TTC549 (cell line): ENCODE results near the gene ARHGAP11A.

Experiments
- FAIRE-seq: peaks from 2 replicates; lab custom pipeline; 2012; peaks lifted over from hg19 to GRCh38; lab: Jason Lieb, UNC

ARHGAP11A gene

DNA sequence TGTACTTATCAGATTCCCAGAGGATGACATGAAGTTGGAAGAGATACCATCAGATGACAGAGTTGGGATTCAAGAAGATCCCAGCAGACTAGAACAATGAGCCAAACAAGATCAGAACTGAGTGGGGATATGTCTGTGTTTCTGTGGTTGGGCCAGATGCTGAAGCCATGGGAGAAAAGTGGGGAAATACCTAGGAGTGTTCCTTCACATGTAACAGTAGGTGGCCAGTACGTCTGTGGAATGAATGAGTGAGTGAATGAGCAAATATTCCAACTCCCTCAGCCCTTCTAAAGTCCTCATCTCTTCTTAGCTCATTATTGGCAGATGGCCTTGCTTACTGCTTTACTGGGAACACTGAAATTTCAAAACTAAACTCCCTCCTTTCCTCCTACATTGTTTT, 70.3 kb downstream of the ARHGAP11A start:
- FAIRE-seq: no peak

DNA sequence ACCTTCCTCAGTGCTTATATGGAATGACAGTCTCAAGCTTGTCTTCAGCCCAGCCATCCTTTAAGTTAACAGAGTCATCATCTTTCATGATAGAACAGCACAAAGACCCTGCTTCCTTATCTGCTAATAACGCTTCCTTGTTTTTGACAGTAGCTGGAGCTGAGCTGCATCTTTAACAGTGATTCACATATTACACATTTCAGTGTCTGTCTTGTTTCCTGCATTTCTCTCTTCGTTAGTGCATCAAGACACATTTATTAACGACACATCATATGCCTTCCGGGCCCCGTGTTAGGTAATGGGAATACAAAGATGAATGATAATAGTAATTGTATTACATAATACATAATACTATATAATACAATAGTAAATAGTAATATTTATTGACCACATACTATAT, 72.3 kb downstream of the ARHGAP11A start:
- no peak for FAIRE-seq

DNA sequence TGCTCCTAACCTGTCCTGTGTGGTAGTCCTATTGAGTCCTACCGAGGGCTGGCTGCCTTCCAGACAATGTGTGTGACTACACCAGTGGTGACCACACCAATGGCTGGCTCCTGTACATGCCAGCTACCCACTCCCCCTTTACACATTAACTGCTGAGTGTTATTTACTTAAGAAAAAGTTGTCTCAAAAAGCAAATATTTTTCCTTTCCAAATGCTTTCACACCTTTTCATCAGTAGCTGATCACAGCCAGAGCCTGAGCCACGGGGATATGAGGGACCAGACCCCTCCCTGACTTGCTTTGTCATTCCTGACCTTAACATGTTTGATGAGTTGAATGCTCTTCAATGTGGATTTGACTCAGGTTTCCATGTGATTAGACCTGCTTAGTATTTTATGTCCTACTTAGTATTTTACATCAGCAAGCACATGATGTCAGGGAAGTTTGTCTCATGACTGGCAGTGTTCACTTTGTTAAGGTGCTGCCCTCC, 72.9 kb downstream of the ARHGAP11A start:
- FAIRE-seq: no peak
